ENCODE results near the gene MOSPD2. TPM values are rescaled to one million over a fixed set of nuclear protein-coding genes. Genes with fewer than 3 reads are reported as not detected.

MOSPD2 gene
- total and polyA plus RNA-seq, 11 donors, result 1.4 to 14.7 (median 5.2) TPM

DNA sequence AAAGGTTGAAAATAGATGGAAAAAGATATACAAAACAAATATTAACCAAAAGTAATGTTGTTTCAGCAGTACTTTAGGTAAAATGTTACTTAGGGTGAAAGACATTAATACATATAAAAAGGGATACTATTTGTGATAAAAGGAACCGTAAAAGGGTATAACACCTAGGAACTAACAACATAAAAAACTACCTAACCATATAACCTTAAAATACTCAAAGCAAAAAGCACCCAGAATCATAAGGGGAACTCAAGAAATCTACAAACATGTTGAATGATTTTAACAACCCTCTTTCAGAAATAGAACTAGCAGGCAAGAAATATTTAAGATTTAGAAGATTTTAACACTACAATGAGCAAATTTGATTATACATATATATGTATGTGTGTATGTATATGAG is 11.5 kb downstream of the MOSPD2 start:
- Histone ChIP-seq H3K4me1 (no peaks in the 10 kb centered on the region), H3K9me3 (no peaks in the 10 kb centered on the region), H3K36me3 (no peaks in the 10 kb centered on the region), H3K27me3 (no peaks in the 10 kb centered on the region), H3K4me3 (no peak overlapping the region), H3K27ac (no peak overlapping the region)
- no peak for TF ChIP-seq POLR2A (IDR thresholded peaks at IDR 0.05)
- TF ChIP-seq CTCF (IDR thresholded peaks at IDR 0.05), result no peak
- no peak for ATAC-seq
- DNase-seq, result no peak
- intact Hi-C loops (cut with DNase I), result no loop called here
- WGBS, 4 donors, result 71 to 100% (median 83%) methylated on average over 1 of the region's 1 CpG

- Histone ChIP-seq H3K9me3 (no peaks in the 10 kb centered on the region), H3K36me3 (no peaks in the 10 kb centered on the region), H3K27me3 (no peaks in the 10 kb centered on the region), H3K4me1 (peaks cover 0 to 5% (median 0%) of the 10 kb centered on the region in 12 donors), H3K4me3 (no peak overlapping the region), H3K27ac (no peak overlapping the region)
- DNase-seq, result no peak
- intact Hi-C loops (cut with DNase I), result no loop called here
- no peak for ATAC-seq
- 46 to 96% (median 75%) methylated on average over 3 of the region's 3 CpGs for WGBS, 4 donors
- TF ChIP-seq POLR2A (IDR thresholded peaks at IDR 0.05), result no peak
- TF ChIP-seq CTCF (IDR thresholded peaks at IDR 0.05), result no peak
Measured at GRCh38 chrX:14886252-14886651, 13.0 kb downstream of the MOSPD2 start.

- intact Hi-C loops (cut with DNase I), result no loop called here
- ATAC-seq (no peak), DNase-seq (no peak)
- no peaks in the 10 kb centered on the region for H3K9me3 ChIP-seq
- peaks cover 0 to 6% (median 0%) of the 10 kb centered on the region in 12 donors for H3K4me1 ChIP-seq
- no peak for TF ChIP-seq POLR2A (IDR thresholded peaks at IDR 0.05)
- TF ChIP-seq CTCF (IDR thresholded peaks at IDR 0.05), result no peak
- WGBS, 4 donors, result 81 to 84% (median 83%) methylated on average over 2 of the region's 2 CpGs
- H3K4me3 ChIP-seq, result no peak overlapping the region
- H3K27me3 ChIP-seq, result no peaks in the 10 kb centered on the region
- peaks cover 0 to 18% (median 4%) of the 10 kb centered on the region in 9 donors for H3K36me3 ChIP-seq
- H3K27ac ChIP-seq, result no peak overlapping the region
Measured at GRCh38 chrX:14896273-14896672, 23.1 kb downstream of the MOSPD2 start.

DNA sequence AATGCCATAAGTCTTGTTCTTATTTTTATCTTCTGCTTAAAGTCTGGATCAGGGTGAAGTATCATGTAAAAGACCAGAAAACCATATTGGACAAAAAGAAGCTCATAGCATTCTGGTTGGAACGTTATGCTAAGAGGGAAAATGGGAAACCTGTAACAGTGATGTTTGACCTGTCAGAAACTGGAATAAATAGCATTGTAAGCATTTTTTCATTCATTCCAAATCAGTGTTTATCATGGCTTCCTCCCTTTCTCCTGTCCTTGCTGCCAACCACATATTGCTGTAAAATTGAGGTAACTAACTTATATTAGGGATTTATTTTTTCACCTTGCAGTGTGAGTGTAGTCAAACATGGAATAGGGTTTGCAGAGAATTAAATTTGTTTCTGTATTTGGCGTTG is 23.8 kb downstream of the MOSPD2 start:
- no peaks in the 10 kb centered on the region for H3K9me3 ChIP-seq
- intact Hi-C loops (cut with DNase I), result no loop called here

More for the DNA sequence above, 23.8 kb downstream of the MOSPD2 start:
- DNase-seq (no peak), ATAC-seq (no peak)
- Histone ChIP-seq H3K4me1 (peaks cover 0 to 6% (median 0%) of the 10 kb centered on the region in 12 donors), H3K36me3 (peaks cover 0 to 18% (median 7%) of the 10 kb centered on the region in 9 donors), H3K4me3 (no peak overlapping the region), H3K27me3 (no peaks in the 10 kb centered on the region), H3K27ac (no peak overlapping the region)
- 72 to 95% (median 83%) methylated on average over 2 of the region's 2 CpGs for WGBS, 4 donors
- TF ChIP-seq CTCF (IDR thresholded peaks at IDR 0.05) (no peak), POLR2A (IDR thresholded peaks at IDR 0.05) (no peak)
